Fibroblast of lung (primary cell): Measurements from ENCODE around the gene SLC4A8. TPM values are rescaled to one million over a fixed set of nuclear protein-coding genes. Genes with fewer than 3 reads are reported as not detected.

ENCODE experiments used
- DNase-seq, 2 donors: peaks; one replicate each; pipeline versions ENCODE4 v3.0.0 to v3.0.0-alpha.2; 2010; ENCODE audit warnings: low read depth in 2 of 2
- H2AFZ ChIP-seq: 2 replicates; pipeline ENCODE4 v1.5.1; 2012; ENCODE audit warnings: low read length, control low read depth, inconsistent platforms
- H3K27ac ChIP-seq: 2 replicates; pipeline ENCODE4 v1.5.1; 2011; ENCODE audit warnings: low read length, control low read depth; ENCODE audit not compliant: insufficient read depth
- H3K27me3 ChIP-seq: 2 replicates; pipeline ENCODE4 v1.5.1; 2011; ENCODE audit warnings: mild to moderate bottlenecking, low read length; ENCODE audit not compliant: control insufficient read depth, insufficient read depth
- H3K36me3 ChIP-seq: 2 replicates; pipeline ENCODE4 v1.5.1; 2011; ENCODE audit warnings: low read length; ENCODE audit not compliant: control insufficient read depth, insufficient read depth
- H3K4me1 ChIP-seq: 2 replicates; pipeline ENCODE4 v1.5.1; 2011; ENCODE audit warnings: low read length; ENCODE audit not compliant: control insufficient read depth, insufficient read depth; ENCODE audit errors: extremely low read depth
- H3K4me2 ChIP-seq: 2 replicates; pipeline ENCODE4 v1.5.1; 2011; ENCODE audit warnings: low read length, control low read depth; ENCODE audit not compliant: insufficient read depth; ENCODE audit errors: extremely low read depth
- H3K4me3 ChIP-seq, 4 experiments: fragments of 200-600 bp in 1 of 4; sonication (generic) in 1 of 4; replicated peaks in 1 of 4; 2 replicates each; pipeline ENCODE4 v1.5.1; 2011 to 2016; ENCODE audit warnings: low read length in 4 of 4, low read depth in 3 of 4, mild to moderate bottlenecking in 3 of 4, control low read depth in 2 of 4, inconsistent platforms in 1 of 4, mixed read lengths in 1 of 4; ENCODE audit not compliant: insufficient read depth in 1 of 4; ENCODE audit errors: control extremely low read depth in 1 of 4
- H3K79me2 ChIP-seq: 2 replicates; pipeline ENCODE4 v1.5.1; 2012; ENCODE audit warnings: mild to moderate bottlenecking, low read length, inconsistent platforms; ENCODE audit not compliant: control insufficient read depth, insufficient read depth
- H3K9ac ChIP-seq: 2 replicates; pipeline ENCODE4 v1.5.1; 2011; ENCODE audit warnings: mild to moderate bottlenecking, low read length, control low read depth; ENCODE audit not compliant: insufficient read depth
- H3K9me3 ChIP-seq: 2 replicates; pipeline ENCODE4 v1.5.1; 2012; ENCODE audit warnings: low read depth, low read length; ENCODE audit not compliant: control insufficient read depth, insufficient read depth
- H4K20me1 ChIP-seq: 2 replicates; pipeline ENCODE4 v1.5.1; 2011; ENCODE audit warnings: low read length; ENCODE audit not compliant: control insufficient read depth, insufficient read depth; ENCODE audit errors: extremely low read depth
- CTCF ChIP-seq, 2 donors: IDR thresholded peaks in 1 of 2; conservative IDR thresholded peaks in 1 of 2; 1 replicate in 1 of 2; 2 replicates in 1 of 2; pipeline ENCODE4 v1.5.1; 2011 to 2012; ENCODE audit warnings: low read length in 2 of 2, control low read depth in 1 of 2, inconsistent platforms in 1 of 2, low read depth in 1 of 2, mild to moderate bottlenecking in 1 of 2
- EZH2 ChIP-seq: IDR thresholded peaks from 2 replicates; pipeline ENCODE4 v1.5.1; 2012; ENCODE audit warnings: low read length, control low read depth, mild to moderate bottlenecking; ENCODE audit errors: missing control alignments
- polyA plus RNA-seq, 2 donors: library from polyadenylated mRNA; depleted of rRNA in 1 of 2; stranded (reverse) in 1 of 2; unstranded in 1 of 2; fragments of >200 nt; gene quantifications; 2 replicates each; pipeline ENCODE4 v1.2.1, GENCODE V29; 2011 to 2012; ENCODE audit warnings: missing spikeins in 1 of 2
- total RNA-seq: library from RNA; depleted of rRNA; stranded (reverse); fragments of >200 nt; gene quantifications from 2 replicates; pipeline ENCODE4 v1.2.1, GENCODE V29; 2014

The SLC4A8 gene
- total and polyA plus RNA-seq, 2 donors (not counting 1 experiment from before 2014, with no cell fraction given): 4.9 to 7.3 TPM

GRCh38 chr12:51405801-51406207, 18.8 kb upstream of the SLC4A8 start:
- no peak overlapping the region for H3K4me3 ChIP-seq
- H3K36me3 ChIP-seq: no peaks in the 10 kb centered on the region
- H3K4me2 ChIP-seq: no peak overlapping the region
- no peaks in the 10 kb centered on the region for H4K20me1 ChIP-seq
- H2AFZ ChIP-seq: no peak overlapping the region
- no peak overlapping the region for H3K27ac ChIP-seq
- no peak for DNase-seq
- no peak for TF ChIP-seq EZH2
- no peak for TF ChIP-seq CTCF (conservative IDR thresholded peaks at IDR 0.05 in 1 of 2, IDR thresholded peaks at IDR 0.05 in 1 of 2; ENCODE audit: low read depth in 1 of 2, low read length in 2 of 2)
- no peaks in the 10 kb centered on the region for H3K4me1 ChIP-seq
- no peaks in the 10 kb centered on the region for H3K9me3 ChIP-seq
- no peaks in the 10 kb centered on the region for H3K79me2 ChIP-seq
- no peak overlapping the region for H3K9ac ChIP-seq
- H3K27me3 ChIP-seq: no peaks in the 10 kb centered on the region

GRCh38 chr12:51406290-51406689, 18.3 kb upstream of the SLC4A8 start:
- Histone ChIP-seq H3K36me3 (no peaks in the 10 kb centered on the region), H3K9me3 (no peaks in the 10 kb centered on the region), H3K4me1 (no peaks in the 10 kb centered on the region), H3K27ac (no peak overlapping the region), H2AFZ (no peak overlapping the region), H4K20me1 (no peaks in the 10 kb centered on the region), H3K9ac (no peak overlapping the region), H3K27me3 (no peaks in the 10 kb centered on the region), H3K4me2 (no peak overlapping the region), H3K4me3 (no peak overlapping the region), H3K79me2 (no peaks in the 10 kb centered on the region)
- DNase-seq: no peak
- TF ChIP-seq EZH2 (no peak), CTCF (conservative IDR thresholded peaks at IDR 0.05 in 1 of 2, IDR thresholded peaks at IDR 0.05 in 1 of 2; ENCODE audit: low read depth in 1 of 2, low read length in 2 of 2) (no peak)

GRCh38 chr12:51406859-51407258, 17.8 kb upstream of the SLC4A8 start:
- no peaks in the 10 kb centered on the region for H4K20me1 ChIP-seq
- no peaks in the 10 kb centered on the region for H3K9me3 ChIP-seq
- no peaks in the 10 kb centered on the region for H3K27me3 ChIP-seq
- no peaks in the 10 kb centered on the region for H3K36me3 ChIP-seq
- no peak overlapping the region for H2AFZ ChIP-seq
- no peaks in the 10 kb centered on the region for H3K79me2 ChIP-seq
- DNase-seq: no peak
- H3K4me1 ChIP-seq: no peaks in the 10 kb centered on the region
- H3K27ac ChIP-seq: no peak overlapping the region
- H3K4me2 ChIP-seq: no peak overlapping the region
- H3K4me3 ChIP-seq: no peak overlapping the region
- no peak overlapping the region for H3K9ac ChIP-seq
- no peak for TF ChIP-seq CTCF (conservative IDR thresholded peaks at IDR 0.05 in 1 of 2, IDR thresholded peaks at IDR 0.05 in 1 of 2; ENCODE audit: low read depth in 1 of 2, low read length in 2 of 2)
- TF ChIP-seq EZH2: no peak
